ENCODE measurements around the gene PRKN. TPM values are rescaled to one million over a fixed set of nuclear protein-coding genes. Genes with fewer than 3 reads are reported as not detected.

Gene PRKN
- total RNA-seq, 4 donors from 2014 or later, result 5.2 to 121 (median 6.9) TPM

GRCh38 chr6:161395716-161396231, 1331.8 kb downstream of the PRKN start:
- intact Hi-C loops (cut with DNase I), result no loop called here
- no peak overlapping the region for H3K27ac ChIP-seq
- H3K9me3 ChIP-seq, result no peaks in the 10 kb centered on the region
- H3K4me3 ChIP-seq (replicated peaks in 1 of 3), result no peak overlapping the region
- H3K4me1 ChIP-seq, result no peaks in the 10 kb centered on the region
- no peak for DNase-seq
- 78% methylated on average over 9 of the region's 9 CpGs for WGBS, 2 donors
- no peaks in the 10 kb centered on the region for H3K36me3 ChIP-seq
- no peaks in the 10 kb centered on the region for H3K27me3 ChIP-seq
- TF ChIP-seq CTCF (IDR thresholded peaks at IDR 0.05) (no peak), POLR2A (IDR thresholded peaks at IDR 0.05) (no peak)

- no peaks in the 10 kb centered on the region for H3K9me3 ChIP-seq
- H3K36me3 ChIP-seq, result no peaks in the 10 kb centered on the region
- DNase-seq, result no peak
- H3K27me3 ChIP-seq, result no peaks in the 10 kb centered on the region
- no peak for TF ChIP-seq POLR2A (IDR thresholded peaks at IDR 0.05)
- no peak for TF ChIP-seq CTCF (IDR thresholded peaks at IDR 0.05)
- H3K4me1 ChIP-seq, result no peaks in the 10 kb centered on the region
- intact Hi-C loops (cut with DNase I), result no loop called here
- no peak overlapping the region for H3K27ac ChIP-seq
- no peak overlapping the region for H3K4me3 ChIP-seq (replicated peaks in 1 of 3)
- WGBS, 2 donors, result 89 to 91% methylated on average over 5 of the region's 5 CpGs
Measured at GRCh38 chr6:161394437-161394836, 1333.1 kb downstream of the PRKN start.

- H3K4me1 ChIP-seq, result no peaks in the 10 kb centered on the region
- no peak for TF ChIP-seq POLR2A (IDR thresholded peaks at IDR 0.05)
- TF ChIP-seq CTCF (IDR thresholded peaks at IDR 0.05), result peak in 5 of 6 experiments; percentile 25 to 73 (median 58)
- H3K9me3 ChIP-seq, result no peaks in the 10 kb centered on the region
- no peak overlapping the region for H3K4me3 ChIP-seq (replicated peaks in 1 of 3)
- intact Hi-C loops (cut with DNase I), result no loop called here
- 20 to 23% methylated on average over 7 of the region's 7 CpGs for WGBS, 2 donors
- no peak overlapping the region for H3K27ac ChIP-seq
- peak in 1 of 2 donors; percentile 21 for DNase-seq
- no peaks in the 10 kb centered on the region for H3K27me3 ChIP-seq
- H3K36me3 ChIP-seq, result no peaks in the 10 kb centered on the region
Measured at GRCh38 chr6:161393839-161394364, 1333.7 kb downstream of the PRKN start.

- H3K4me3 ChIP-seq (replicated peaks in 1 of 3), result no peak overlapping the region
- TF ChIP-seq POLR2A (IDR thresholded peaks at IDR 0.05), result no peak
- no peak for TF ChIP-seq CTCF (IDR thresholded peaks at IDR 0.05)
- DNase-seq, result no peak
- no peak overlapping the region for H3K27ac ChIP-seq
- no peaks in the 10 kb centered on the region for H3K27me3 ChIP-seq
- no peaks in the 10 kb centered on the region for H3K9me3 ChIP-seq
- WGBS, 2 donors, result 67 to 74% methylated on average over 3 of the region's 3 CpGs
- no peaks in the 10 kb centered on the region for H3K4me1 ChIP-seq
- H3K36me3 ChIP-seq, result no peaks in the 10 kb centered on the region
- intact Hi-C loops (cut with DNase I), result no loop called here
Measured at GRCh38 chr6:161393292-161393691, 1334.3 kb downstream of the PRKN start.

- Histone ChIP-seq H3K27ac (no peak overlapping the region), H3K4me1 (no peaks in the 10 kb centered on the region), H3K27me3 (no peaks in the 10 kb centered on the region), H3K9me3 (no peaks in the 10 kb centered on the region), H3K36me3 (no peaks in the 10 kb centered on the region), H3K4me3 (replicated peaks in 1 of 3) (no peak overlapping the region)
- DNase-seq, result no peak
- no peak for TF ChIP-seq CTCF (IDR thresholded peaks at IDR 0.05)
- TF ChIP-seq POLR2A (IDR thresholded peaks at IDR 0.05), result no peak
- 76 to 83% methylated on average over 3 of the region's 3 CpGs for WGBS, 2 donors
- intact Hi-C loops (cut with DNase I), result no loop called here
Measured at GRCh38 chr6:161389756-161390155, 1337.8 kb downstream of the PRKN start.

Data from thyroid gland (tissue), 4 donors.